HepG2 (cell line): Measurements from ENCODE around the gene ZNF77. TPM values are rescaled to one million over a fixed set of nuclear protein-coding genes. Genes with fewer than 3 reads are reported as not detected.
A peak's percentile ranks its signal among the peaks of the same experiment; 100 is the strongest.

Experiments
- BCL3 ChIP-seq: sonication (generic); formaldehyde crosslinking; IDR thresholded peaks from 2 replicates; pipeline ENCODE4 v1.5.1; 2020; ENCODE audit warnings: mild to moderate bottlenecking, missing genetic modification reagents, moderate library complexity
- CBX5 ChIP-seq: sonication (generic); formaldehyde crosslinking; IDR thresholded peaks from 2 replicates; pipeline ENCODE4 v1.4.0; 2020; ENCODE audit warnings: missing genetic modification reagents, borderline replicate concordance
- EP300 ChIP-seq, 3 experiments: sonication (generic) in 1 of 3; formaldehyde crosslinking in 1 of 3; IDR thresholded peaks; 2 replicates each; pipeline versions ENCODE4 v1.5.1 to v1.6.1; 2011 to 2020; ENCODE audit warnings: low read depth in 2 of 3, low read length in 2 of 3, borderline replicate concordance in 1 of 3, improper control_type of control experiment in 1 of 3, mild to moderate bottlenecking in 1 of 3, missing genetic modification reagents in 1 of 3, moderate library complexity in 1 of 3
- GRHL1 ChIP-seq: sonication (generic); formaldehyde crosslinking; conservative IDR thresholded peaks from 2 replicates; pipeline ENCODE4 v1.8.0; 2022; ENCODE audit warnings: missing genetic modification reagents
- HMG20B ChIP-seq: conservative IDR thresholded peaks from 2 replicates; pipeline ENCODE4 v1.6.1; 2016; ENCODE audit warnings: missing genetic modification reagents, missing compliant biosample characterization
- HNF4G ChIP-seq, 2 experiments: sonication (generic) in 1 of 2; formaldehyde crosslinking in 1 of 2; IDR thresholded peaks; 2 replicates each; pipeline versions ENCODE4 v1.4.0 to v1.6.1; 2011 to 2020; ENCODE audit warnings: borderline replicate concordance in 2 of 2, low read depth in 2 of 2, mild to moderate bottlenecking in 2 of 2, low read length in 1 of 2, missing genetic modification reagents in 1 of 2, moderate library complexity in 1 of 2
- ISL2 ChIP-seq: sonication (generic); formaldehyde crosslinking; IDR thresholded peaks from 2 replicates; pipeline ENCODE4 v1.5.0; 2020; ENCODE audit warnings: missing genetic modification reagents
- SKIL ChIP-seq: sonication (generic); formaldehyde crosslinking; IDR thresholded peaks from 2 replicates; pipeline ENCODE4 v1.8.0; 2022; ENCODE audit warnings: missing genetic modification reagents, mild to moderate bottlenecking, moderate library complexity, borderline replicate concordance
- USF2 ChIP-seq, 2 experiments: sonication (generic) in 1 of 2; formaldehyde crosslinking in 1 of 2; IDR thresholded peaks; 2 replicates each; pipeline versions ENCODE4 v1.5.1 to v1.6.1; 2011 to 2020; ENCODE audit warnings: borderline replicate concordance in 1 of 2, low read depth in 1 of 2, low read length in 1 of 2, mild to moderate bottlenecking in 1 of 2, missing genetic modification reagents in 1 of 2, moderate library complexity in 1 of 2
- ZNF512B ChIP-seq: sonication (generic); formaldehyde crosslinking; IDR thresholded peaks from 2 replicates; pipeline ENCODE4 v1.5.1; 2020; ENCODE audit warnings: missing genetic modification reagents, mild to moderate bottlenecking, borderline replicate concordance
- ZNF670 ChIP-seq: sonication (generic); formaldehyde crosslinking; IDR thresholded peaks from 2 replicates; pipeline ENCODE4 v1.8.0; 2022; ENCODE audit warnings: mild to moderate bottlenecking, missing genetic modification reagents, borderline replicate concordance
- ZNF777 ChIP-seq: sonication (generic); formaldehyde crosslinking; IDR thresholded peaks from 2 replicates; pipeline ENCODE4 v1.4.0; 2020; ENCODE audit warnings: missing genetic modification reagents
- ZSCAN20 ChIP-seq: sonication (generic); formaldehyde crosslinking; IDR thresholded peaks from 2 replicates; pipeline ENCODE4 v1.4.0; 2020; ENCODE audit warnings: missing genetic modification reagents, mild to moderate bottlenecking, borderline replicate concordance
- polyA plus RNA-seq, 8 experiments: library from polyadenylated mRNA; depleted of rRNA in 3 of 8; stranded (reverse) in 7 of 8; unstranded in 1 of 8; fragments of >200 nt; fragmentation: Illumina TruSeq in 4 of 8; extraction: Trizol in 4 of 8; gene quantifications; 2 replicates each; pipeline versions ENCODE4 v1.2.1 to v1.2.3, GENCODE V29; 2011 to 2016; ENCODE audit warnings: low read depth in 4 of 8, missing spikeins in 1 of 8, mixed read lengths in 1 of 8; ENCODE audit not compliant: insufficient read depth in 1 of 8
- total RNA-seq, 5 experiments: library from RNA; depleted of rRNA; stranded (reverse); fragments of >200 nt; fragmentation: Illumina TruSeq; extraction: Trizol; gene quantifications; 2 replicates each; pipeline ENCODE4 v1.2.3, GENCODE V29; 2016; ENCODE audit warnings: low read depth in 1 of 5

The ZNF77 gene
- total and polyA plus RNA-seq, 2 of the 13 experiments (the other 11 are each of a cell fraction or from before 2014, with no cell fraction given): 7.1 to 11.5 TPM

GRCh38 chr19:2900296-2901252 is 44.2 kb downstream of the ZNF77 start, which contains the start of gene ZNF57 (continued):
- TF ChIP-seq USF2 (IDR thresholded peaks at IDR 0.05; ENCODE audit: low read depth, low read length): no peak
- 0 out of 2 replicates have a peak, but pooled peaks have one; percentile 6 for TF ChIP-seq USF2 (CRISPR knock-in tag; IDR thresholded peaks at IDR 0.05; ENCODE audit: borderline replicate concordance)
- peak; percentile 51; the same call in 1 of the 2 replicates for TF ChIP-seq CBX5 (CRISPR knock-in tag)
- TF ChIP-seq EP300 (IDR thresholded peaks at IDR 0.05; ENCODE audit: low read depth in 2 of 2, low read length in 2 of 2): no peak
- TF ChIP-seq EP300 (CRISPR knock-in tag; IDR thresholded peaks at IDR 0.05; ENCODE audit: borderline replicate concordance): 0 out of 2 replicates have a peak, but pooled peaks have one; percentile 25
- TF ChIP-seq ZNF777 (CRISPR knock-in tag): 0 out of 2 replicates have a peak, but pooled peaks have one; percentile 22
- 0 out of 2 replicates have a peak, but pooled peaks have one; percentile 14 for TF ChIP-seq SKIL (CRISPR knock-in tag)
- no peak for TF ChIP-seq ZNF512B (CRISPR knock-in tag)
- TF ChIP-seq GRHL1: no peak
- TF ChIP-seq ZSCAN20 (CRISPR knock-in tag): no peak
- TF ChIP-seq HMG20B (CRISPR knock-in tag): 0 out of 2 replicates have a peak, but pooled peaks have one; percentile 18
- no peak for TF ChIP-seq ISL2
- TF ChIP-seq BCL3 (CRISPR knock-in tag): peak; percentile 72; the same call in 1 of the 2 replicates
- TF ChIP-seq ZNF670: peak; percentile 42; the same call in 1 of the 2 replicates
- TF ChIP-seq HNF4G (IDR thresholded peaks at IDR 0.05; ENCODE audit: borderline replicate concordance, low read depth, low read length): no peak
- TF ChIP-seq HNF4G (CRISPR knock-in tag; IDR thresholded peaks at IDR 0.05; ENCODE audit: borderline replicate concordance, low read depth): no peak
